Measurements from ENCODE around the gene SLC4A8.

SLC4A8 gene

DNA sequence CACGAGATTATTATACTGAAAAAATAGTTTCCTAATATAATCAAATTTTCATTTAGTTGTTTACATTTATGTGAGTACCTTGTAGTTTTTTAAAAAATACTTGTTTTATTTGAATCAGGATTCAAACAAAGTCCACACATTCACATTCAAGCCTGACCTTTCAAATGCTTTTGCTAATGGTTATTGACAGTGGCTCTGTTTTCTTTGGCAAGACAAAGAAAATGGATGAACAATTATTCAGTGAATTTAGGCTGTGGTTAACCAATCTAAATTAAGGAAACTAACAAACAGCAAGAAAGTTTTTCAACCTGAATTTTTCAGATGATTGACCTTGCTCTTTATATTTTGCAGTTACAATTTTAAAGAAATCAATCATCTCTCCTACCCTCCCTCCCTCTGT lies 9.7 kb downstream of the SLC4A8 start:
- H3K4me3 ChIP-seq (ENCODE audit: control insufficient read depth, low read depth, low read length) = no peak overlapping the region
- TF ChIP-seq, protein P1, sequence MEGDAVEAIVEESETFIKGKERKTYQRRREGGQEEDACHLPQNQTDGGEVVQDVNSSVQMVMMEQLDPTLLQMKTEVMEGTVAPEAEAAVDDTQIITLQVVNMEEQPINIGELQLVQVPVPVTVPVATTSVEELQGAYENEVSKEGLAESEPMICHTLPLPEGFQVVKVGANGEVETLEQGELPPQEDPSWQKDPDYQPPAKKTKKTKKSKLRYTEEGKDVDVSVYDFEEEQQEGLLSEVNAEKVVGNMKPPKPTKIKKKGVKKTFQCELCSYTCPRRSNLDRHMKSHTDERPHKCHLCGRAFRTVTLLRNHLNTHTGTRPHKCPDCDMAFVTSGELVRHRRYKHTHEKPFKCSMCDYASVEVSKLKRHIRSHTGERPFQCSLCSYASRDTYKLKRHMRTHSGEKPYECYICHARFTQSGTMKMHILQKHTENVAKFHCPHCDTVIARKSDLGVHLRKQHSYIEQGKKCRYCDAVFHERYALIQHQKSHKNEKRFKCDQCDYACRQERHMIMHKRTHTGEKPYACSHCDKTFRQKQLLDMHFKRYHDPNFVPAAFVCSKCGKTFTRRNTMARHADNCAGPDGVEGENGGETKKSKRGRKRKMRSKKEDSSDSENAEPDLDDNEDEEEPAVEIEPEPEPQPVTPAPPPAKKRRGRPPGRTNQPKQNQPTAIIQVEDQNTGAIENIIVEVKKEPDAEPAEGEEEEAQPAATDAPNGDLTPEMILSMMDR (IDR thresholded peaks at IDR 0.05; ENCODE audit: control insufficient read depth, insufficient read depth, low read depth, low read length, missing control alignments) = no peak
- DNase-seq (ENCODE audit: low read depth) = no peak

DNA sequence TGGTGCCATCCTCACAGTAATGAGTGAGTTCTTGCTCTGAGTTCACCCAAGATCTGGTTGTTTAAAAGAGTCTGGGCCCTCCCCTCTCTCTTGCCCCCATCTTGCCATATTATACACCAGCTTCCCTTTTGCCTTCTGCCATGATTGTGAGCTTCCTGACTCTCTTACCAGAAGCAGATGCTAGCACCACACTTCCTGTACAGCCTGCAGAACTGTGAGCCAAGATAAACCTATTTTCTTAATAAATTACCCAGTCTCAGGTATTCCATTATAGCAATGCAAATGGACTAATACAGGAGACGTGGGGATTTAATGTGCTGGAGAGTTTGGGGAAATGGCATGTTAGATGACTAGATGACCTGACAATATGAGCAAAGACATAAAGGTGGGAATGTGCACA lies 12.8 kb downstream of the SLC4A8 start:
- no peak overlapping the region for H3K4me3 ChIP-seq (ENCODE audit: control insufficient read depth, low read depth, low read length)
- DNase-seq (ENCODE audit: low read depth) = no peak
- TF ChIP-seq, protein P1 (IDR thresholded peaks at IDR 0.05; ENCODE audit: control insufficient read depth, insufficient read depth, low read depth, low read length, missing control alignments) = no peak

DNA sequence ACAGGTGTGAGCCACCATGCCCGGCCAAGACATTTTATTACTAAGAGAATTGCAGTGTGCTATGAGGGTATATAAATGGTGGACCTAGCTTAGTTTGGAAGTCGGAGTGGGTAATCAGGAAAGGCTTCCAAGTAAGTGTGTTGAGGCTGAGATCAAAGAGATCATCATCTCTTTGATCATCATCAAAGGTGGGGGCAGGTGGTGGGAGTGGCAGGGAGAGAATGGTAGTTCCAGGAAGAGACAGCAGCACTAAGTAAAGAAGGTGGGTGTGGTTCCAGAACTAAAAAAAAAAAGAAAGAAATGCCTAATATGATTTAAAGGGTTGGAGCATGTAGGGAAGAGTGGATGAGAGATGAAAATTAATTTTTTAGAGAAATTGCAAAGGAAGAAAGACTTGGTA lies 14.7 kb downstream of the SLC4A8 start:
- TF ChIP-seq, protein P1 (IDR thresholded peaks at IDR 0.05; ENCODE audit: control insufficient read depth, insufficient read depth, low read depth, low read length, missing control alignments) = no peak
- H3K4me3 ChIP-seq (ENCODE audit: control insufficient read depth, low read depth, low read length) = no peak overlapping the region
- no peak for DNase-seq (ENCODE audit: low read depth)

DNA sequence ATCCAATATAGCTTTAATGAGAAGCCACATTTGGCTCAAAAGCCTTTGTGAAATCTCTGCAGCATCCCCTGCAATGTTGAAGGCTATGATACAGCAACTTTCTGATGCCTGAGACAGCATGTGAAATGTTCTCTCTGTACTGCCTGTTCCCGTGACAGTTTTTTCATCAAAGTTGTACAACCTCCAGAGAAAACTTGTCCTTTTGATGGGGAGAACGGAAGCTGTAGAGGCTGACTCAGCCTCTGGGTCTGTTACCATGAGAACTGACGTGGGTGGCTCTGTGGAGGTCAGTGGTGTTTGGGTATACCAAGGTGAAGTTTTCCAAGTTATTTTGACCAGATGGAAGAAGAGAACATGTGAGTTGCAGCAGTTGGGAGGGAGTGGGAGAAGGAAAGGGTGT lies 17.0 kb downstream of the SLC4A8 start:
- H3K4me3 ChIP-seq (ENCODE audit: control insufficient read depth, low read depth, low read length) = no peak overlapping the region
- TF ChIP-seq, protein P1 (IDR thresholded peaks at IDR 0.05; ENCODE audit: control insufficient read depth, insufficient read depth, low read depth, low read length, missing control alignments) = no peak
- DNase-seq (ENCODE audit: low read depth) = peak; percentile 37

DNA sequence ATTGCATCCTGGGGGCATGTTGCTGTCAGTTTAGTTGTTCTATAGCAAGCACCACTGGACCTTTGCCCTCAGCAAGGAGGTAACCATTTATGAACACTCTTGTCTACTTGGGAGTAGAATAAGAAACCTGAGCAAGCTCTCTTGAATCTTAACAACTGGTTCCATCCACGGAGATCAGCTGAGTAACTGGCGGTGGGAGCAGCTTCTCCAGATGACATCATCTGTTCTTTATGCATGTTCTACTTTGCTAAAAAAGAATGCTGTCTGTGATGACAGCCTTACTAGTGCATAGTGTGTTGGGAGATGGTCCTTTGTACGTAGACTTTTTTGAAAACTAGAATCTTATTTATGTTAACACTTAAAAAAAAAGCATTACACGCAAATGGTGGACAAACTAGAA lies 17.7 kb downstream of the SLC4A8 start:
- DNase-seq (ENCODE audit: low read depth) = peak; percentile 2
- TF ChIP-seq, protein P1 (IDR thresholded peaks at IDR 0.05; ENCODE audit: control insufficient read depth, insufficient read depth, low read depth, low read length, missing control alignments) = no peak
- H3K4me3 ChIP-seq (ENCODE audit: control insufficient read depth, low read depth, low read length) = no peak overlapping the region

DNA sequence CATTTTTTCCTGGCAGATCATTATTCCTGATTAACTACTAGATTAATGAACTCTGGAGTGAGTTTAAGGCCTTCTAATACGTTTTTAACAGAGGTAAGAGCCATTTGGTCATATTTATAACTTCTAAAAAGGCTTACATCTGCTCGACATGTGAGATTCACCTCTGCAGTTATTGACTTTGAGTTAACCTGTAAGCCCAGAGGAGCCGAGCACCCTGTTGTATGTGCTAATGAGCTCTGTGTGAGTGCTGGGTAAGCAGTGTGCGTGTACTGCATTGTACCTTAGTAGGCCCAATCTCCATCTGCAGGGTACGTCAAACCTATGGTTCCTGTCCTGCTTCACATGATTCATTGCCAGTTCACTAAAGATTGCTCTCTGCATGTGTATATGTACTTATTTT lies 18.9 kb downstream of the SLC4A8 start:
- DNase-seq (ENCODE audit: low read depth) = no peak
- H3K4me3 ChIP-seq (ENCODE audit: control insufficient read depth, low read depth, low read length) = no peak overlapping the region
- TF ChIP-seq, protein P1 (IDR thresholded peaks at IDR 0.05; ENCODE audit: control insufficient read depth, insufficient read depth, low read depth, low read length, missing control alignments) = no peak

All from AG09309 (cell line).